Measurements from ENCODE around the gene KRT26.

KRT26 gene

GRCh38 chr17:40794466-40794865 is 22.5 kb upstream of the KRT26 start:
- Histone ChIP-seq H3K9me3 (ENCODE audit: control insufficient read depth in 2 of 2, low read length in 2 of 2) (no peaks in the 10 kb centered on the region), H3K27ac (ENCODE audit: low read length) (no peak overlapping the region), H3K4me1 (ENCODE audit: control insufficient read depth, insufficient read depth, low read length) (no peaks in the 10 kb centered on the region), H3K36me3 (ENCODE audit: control insufficient read depth in 2 of 2, insufficient read depth in 2 of 2, low read length in 2 of 2) (no peaks in the 10 kb centered on the region), H3K9ac (ENCODE audit: low read length in 2 of 2) (no peak overlapping the region), H3K27me3 (ENCODE audit: control insufficient read depth in 1 of 2, insufficient read depth in 2 of 2, low read length in 2 of 2) (peaks cover 12 to 13% of the 10 kb centered on the region in 2 donors), H3K4me3 (ENCODE audit: low read length in 2 of 2) (no peak overlapping the region)

- Histone ChIP-seq H3K4me3 (ENCODE audit: low read length in 2 of 2) (no peak overlapping the region), H3K9ac (ENCODE audit: low read length in 2 of 2) (no peak overlapping the region), H3K27me3 (ENCODE audit: control insufficient read depth in 1 of 2, insufficient read depth in 2 of 2, low read length in 2 of 2) (peaks cover 10 to 13% of the 10 kb centered on the region in 2 donors), H3K9me3 (ENCODE audit: control insufficient read depth in 2 of 2, low read length in 2 of 2) (no peaks in the 10 kb centered on the region), H3K36me3 (ENCODE audit: control insufficient read depth in 2 of 2, insufficient read depth in 2 of 2, low read length in 2 of 2) (no peaks in the 10 kb centered on the region), H3K4me1 (ENCODE audit: control insufficient read depth, insufficient read depth, low read length) (no peaks in the 10 kb centered on the region), H3K27ac (ENCODE audit: low read length) (no peak overlapping the region)
These were observed 21.8 kb upstream of the KRT26 start for GRCh38 chr17:40793832-40794231.

- Histone ChIP-seq H3K27me3 (ENCODE audit: control insufficient read depth in 1 of 2, insufficient read depth in 2 of 2, low read length in 2 of 2) (peaks cover 6 to 13% of the 10 kb centered on the region in 2 donors), H3K27ac (ENCODE audit: low read length) (no peak overlapping the region), H3K9ac (ENCODE audit: low read length in 2 of 2) (no peak overlapping the region), H3K4me3 (ENCODE audit: low read length in 2 of 2) (no peak overlapping the region), H3K4me1 (ENCODE audit: control insufficient read depth, insufficient read depth, low read length) (no peaks in the 10 kb centered on the region), H3K9me3 (ENCODE audit: control insufficient read depth in 2 of 2, low read length in 2 of 2) (no peaks in the 10 kb centered on the region), H3K36me3 (ENCODE audit: control insufficient read depth in 2 of 2, insufficient read depth in 2 of 2, low read length in 2 of 2) (no peaks in the 10 kb centered on the region)
These were observed 19.9 kb upstream of the KRT26 start for GRCh38 chr17:40791787-40792436.

- no peaks in the 10 kb centered on the region for H3K4me1 ChIP-seq (ENCODE audit: control insufficient read depth, insufficient read depth, low read length)
- no peak overlapping the region for H3K4me3 ChIP-seq (ENCODE audit: low read length in 2 of 2)
- H3K9ac ChIP-seq (ENCODE audit: low read length in 2 of 2) = no peak overlapping the region
- no peak overlapping the region for H3K27ac ChIP-seq (ENCODE audit: low read length)
- H3K36me3 ChIP-seq (ENCODE audit: control insufficient read depth in 2 of 2, insufficient read depth in 2 of 2, low read length in 2 of 2) = no peaks in the 10 kb centered on the region
- peaks cover under 1 to 6% of the 10 kb centered on the region in 2 donors for H3K27me3 ChIP-seq (ENCODE audit: control insufficient read depth in 1 of 2, insufficient read depth in 2 of 2, low read length in 2 of 2)
- no peaks in the 10 kb centered on the region for H3K9me3 ChIP-seq (ENCODE audit: control insufficient read depth in 2 of 2, low read length in 2 of 2)
These were observed 19.1 kb upstream of the KRT26 start for GRCh38 chr17:40791111-40791510.

GRCh38 chr17:40782450-40782849 is 10.4 kb upstream of the KRT26 start, which contains the start of gene KRT27:
Gene KRT27 (minus strand): TSS chr17:40782550. CDS start chr17:40782493, 57 bp downstream.
- Histone ChIP-seq H3K27me3 (ENCODE audit: control insufficient read depth in 1 of 2, insufficient read depth in 2 of 2, low read length in 2 of 2) (peaks cover 2 to 14% of the 10 kb centered on the region in 2 donors), H3K9ac (ENCODE audit: low read length in 2 of 2) (no peak within 1 kb of the TSS), H3K4me3 (ENCODE audit: low read length in 2 of 2) (no peak within 1 kb of the TSS), H3K36me3 (ENCODE audit: control insufficient read depth in 2 of 2, insufficient read depth in 2 of 2, low read length in 2 of 2) (no peaks in the 10 kb centered on the region), H3K4me1 (ENCODE audit: control insufficient read depth, insufficient read depth, low read length) (no peaks in the 10 kb centered on the region), H3K27ac (ENCODE audit: low read length) (no peak within 1 kb of the TSS), H3K9me3 (ENCODE audit: control insufficient read depth in 2 of 2, low read length in 2 of 2) (no peaks in the 10 kb centered on the region)

- no peaks in the 10 kb centered on the region for H3K36me3 ChIP-seq (ENCODE audit: control insufficient read depth in 2 of 2, insufficient read depth in 2 of 2, low read length in 2 of 2)
- H3K9ac ChIP-seq (ENCODE audit: low read length in 2 of 2) = no peak overlapping the region
- H3K27me3 ChIP-seq (ENCODE audit: control insufficient read depth in 1 of 2, insufficient read depth in 2 of 2, low read length in 2 of 2) = peaks cover 2 to 14% of the 10 kb centered on the region in 2 donors
- no peak overlapping the region for H3K27ac ChIP-seq (ENCODE audit: low read length)
- no peaks in the 10 kb centered on the region for H3K4me1 ChIP-seq (ENCODE audit: control insufficient read depth, insufficient read depth, low read length)
- H3K4me3 ChIP-seq (ENCODE audit: low read length in 2 of 2) = no peak overlapping the region
- no peaks in the 10 kb centered on the region for H3K9me3 ChIP-seq (ENCODE audit: control insufficient read depth in 2 of 2, low read length in 2 of 2)
These were observed 7.3 kb upstream of the KRT26 start for GRCh38 chr17:40779181-40779909.

- H3K9ac ChIP-seq (ENCODE audit: low read length in 2 of 2) = no peak overlapping the region
- H3K4me1 ChIP-seq (ENCODE audit: control insufficient read depth, insufficient read depth, low read length) = no peaks in the 10 kb centered on the region
- no peaks in the 10 kb centered on the region for H3K36me3 ChIP-seq (ENCODE audit: control insufficient read depth in 2 of 2, insufficient read depth in 2 of 2, low read length in 2 of 2)
- no peak overlapping the region for H3K27ac ChIP-seq (ENCODE audit: low read length)
- H3K4me3 ChIP-seq (ENCODE audit: low read length in 2 of 2) = no peak overlapping the region
- peaks cover 2 to 14% of the 10 kb centered on the region in 2 donors for H3K27me3 ChIP-seq (ENCODE audit: control insufficient read depth in 1 of 2, insufficient read depth in 2 of 2, low read length in 2 of 2)
- H3K9me3 ChIP-seq (ENCODE audit: control insufficient read depth in 2 of 2, low read length in 2 of 2) = no peaks in the 10 kb centered on the region
These were observed 6.5 kb upstream of the KRT26 start for GRCh38 chr17:40778461-40778860.

- H3K9ac ChIP-seq (ENCODE audit: low read length in 2 of 2) = no peak overlapping the region
- peaks cover 2 to 14% of the 10 kb centered on the region in 2 donors for H3K27me3 ChIP-seq (ENCODE audit: control insufficient read depth in 1 of 2, insufficient read depth in 2 of 2, low read length in 2 of 2)
- no peak overlapping the region for H3K27ac ChIP-seq (ENCODE audit: low read length)
- no peaks in the 10 kb centered on the region for H3K9me3 ChIP-seq (ENCODE audit: control insufficient read depth in 2 of 2, low read length in 2 of 2)
- no peak overlapping the region for H3K4me3 ChIP-seq (ENCODE audit: low read length in 2 of 2)
- no peaks in the 10 kb centered on the region for H3K36me3 ChIP-seq (ENCODE audit: control insufficient read depth in 2 of 2, insufficient read depth in 2 of 2, low read length in 2 of 2)
- no peaks in the 10 kb centered on the region for H3K4me1 ChIP-seq (ENCODE audit: control insufficient read depth, insufficient read depth, low read length)
These were observed 6.0 kb upstream of the KRT26 start for GRCh38 chr17:40777971-40778370.

- no peak overlapping the region for H3K4me3 ChIP-seq (ENCODE audit: low read length in 2 of 2)
- no peaks in the 10 kb centered on the region for H3K9me3 ChIP-seq (ENCODE audit: control insufficient read depth in 2 of 2, low read length in 2 of 2)
- no peak overlapping the region for H3K27ac ChIP-seq (ENCODE audit: low read length)
- no peaks in the 10 kb centered on the region for H3K4me1 ChIP-seq (ENCODE audit: control insufficient read depth, insufficient read depth, low read length)
- no peak overlapping the region for H3K9ac ChIP-seq (ENCODE audit: low read length in 2 of 2)
- H3K36me3 ChIP-seq (ENCODE audit: control insufficient read depth in 2 of 2, insufficient read depth in 2 of 2, low read length in 2 of 2) = no peaks in the 10 kb centered on the region
- peaks cover 2 to 14% of the 10 kb centered on the region in 2 donors for H3K27me3 ChIP-seq (ENCODE audit: control insufficient read depth in 1 of 2, insufficient read depth in 2 of 2, low read length in 2 of 2)
These were observed 5.5 kb upstream of the KRT26 start for GRCh38 chr17:40777459-40777858.

GRCh38 chr17:40775945-40776344 is 3.9 kb upstream of the KRT26 start:
- Histone ChIP-seq H3K36me3 (ENCODE audit: control insufficient read depth in 2 of 2, insufficient read depth in 2 of 2, low read length in 2 of 2) (no peaks in the 10 kb centered on the region), H3K4me1 (ENCODE audit: control insufficient read depth, insufficient read depth, low read length) (no peaks in the 10 kb centered on the region), H3K9me3 (ENCODE audit: control insufficient read depth in 2 of 2, low read length in 2 of 2) (no peaks in the 10 kb centered on the region), H3K27ac (ENCODE audit: low read length) (no peak overlapping the region), H3K27me3 (ENCODE audit: control insufficient read depth in 1 of 2, insufficient read depth in 2 of 2, low read length in 2 of 2) (peaks cover 6 to 19% of the 10 kb centered on the region in 2 donors), H3K9ac (ENCODE audit: low read length in 2 of 2) (no peak overlapping the region), H3K4me3 (ENCODE audit: low read length in 2 of 2) (no peak overlapping the region)

- Histone ChIP-seq H3K27me3 (ENCODE audit: control insufficient read depth in 1 of 2, insufficient read depth in 2 of 2, low read length in 2 of 2) (peaks cover 0 to 4% of the 10 kb centered on the region in 2 donors), H3K36me3 (ENCODE audit: control insufficient read depth in 2 of 2, insufficient read depth in 2 of 2, low read length in 2 of 2) (no peaks in the 10 kb centered on the region), H3K9me3 (ENCODE audit: control insufficient read depth in 2 of 2, low read length in 2 of 2) (peaks cover 0 to 9% of the 10 kb centered on the region in 2 donors), H3K4me1 (ENCODE audit: control insufficient read depth, insufficient read depth, low read length) (no peaks in the 10 kb centered on the region), H3K9ac (ENCODE audit: low read length in 2 of 2) (no peak overlapping the region), H3K27ac (ENCODE audit: low read length) (no peak overlapping the region), H3K4me3 (ENCODE audit: low read length in 2 of 2) (no peak overlapping the region)
These were observed 6.3 kb downstream of the KRT26 start for GRCh38 chr17:40765657-40766056.
